HG03066 (cell line): ENCODE measurements around the gene SCAF8.
A peak's percentile ranks its signal among the peaks of the same experiment; 100 is the strongest.
"Not testable (repeated sequence)": the region's sequence is repeated elsewhere in the genome, so short reads cannot be mapped to it uniquely, and the experiment has no call there.

Experiments
- ATAC-seq: cut with Tn5 transposase; IDR thresholded peaks from one replicate; pipeline ENCODE4 v1.9.1; 2021; ENCODE audit warnings: low read depth; ENCODE audit not compliant: unreplicated experiment

The SCAF8 gene

DNA sequence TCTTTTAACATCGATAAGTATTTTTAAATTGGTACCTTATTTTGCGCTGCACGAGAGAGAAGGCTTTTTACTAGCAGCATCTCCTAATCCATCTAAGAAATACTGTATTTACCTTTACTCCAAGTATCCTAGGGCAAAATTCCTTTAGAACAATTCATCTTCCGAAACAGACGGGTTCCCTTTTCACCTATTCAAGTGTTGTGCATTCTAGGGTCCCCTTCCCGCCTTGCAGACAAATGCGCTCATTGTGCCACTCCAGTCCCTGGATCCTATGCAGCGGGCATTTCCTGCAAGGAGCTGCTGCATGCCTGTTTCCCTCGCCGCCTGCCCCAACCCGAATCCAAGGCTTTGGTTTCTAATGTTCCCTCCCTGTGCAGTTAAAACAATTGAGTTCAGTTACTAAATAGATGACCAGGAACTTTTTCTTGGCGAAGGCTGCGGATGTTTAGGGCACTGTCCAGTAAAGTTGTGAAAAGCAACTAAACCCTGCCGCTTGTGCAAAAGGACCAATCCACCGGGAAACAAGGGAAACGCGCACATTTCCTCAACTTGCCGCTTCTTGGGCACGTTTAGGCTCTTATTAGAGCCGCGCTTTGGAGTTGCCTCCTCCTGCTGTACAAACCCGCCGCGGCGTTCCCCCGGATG is 556 bp upstream of the SCAF8 start:
- ATAC-seq: no peak

DNA sequence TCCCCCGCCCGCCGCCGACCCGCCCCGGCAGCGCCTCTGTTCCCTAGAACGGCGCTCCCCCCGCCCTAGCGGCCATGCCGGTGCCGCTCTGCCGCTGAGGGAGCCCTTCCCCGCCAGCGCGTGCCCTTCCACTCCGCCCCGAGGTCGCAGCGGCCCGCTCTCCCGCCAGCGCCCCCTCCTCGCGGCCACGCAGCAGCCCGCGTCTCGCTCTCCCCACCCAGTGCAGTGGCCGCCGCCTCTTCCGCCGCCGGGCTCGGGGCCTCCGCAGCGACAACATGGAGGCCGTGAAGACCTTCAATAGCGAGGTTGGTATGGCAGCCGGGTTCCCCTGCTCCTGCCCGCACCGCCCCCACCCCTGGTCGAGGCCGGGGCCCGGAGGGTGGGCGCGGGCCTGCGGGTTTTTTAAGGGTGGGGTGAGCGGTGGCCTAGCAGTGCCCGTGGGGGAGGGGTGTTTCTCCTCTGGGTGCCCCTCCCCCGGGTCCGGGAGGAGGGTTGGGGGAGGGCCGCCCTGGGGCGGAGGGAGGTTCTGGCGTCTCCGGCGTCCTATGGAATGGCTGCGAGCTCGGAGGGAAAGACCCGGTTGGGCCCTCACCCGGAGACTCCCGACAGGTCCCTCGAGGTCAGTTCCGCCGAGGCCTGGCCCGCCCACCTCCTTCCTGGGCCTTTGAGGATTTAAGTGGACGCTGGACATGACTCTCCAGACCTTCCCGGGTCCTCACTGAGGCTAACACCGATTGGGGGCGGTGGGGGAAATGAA is 588 bp downstream of the SCAF8 start:
- ATAC-seq: peak; percentile 69

DNA sequence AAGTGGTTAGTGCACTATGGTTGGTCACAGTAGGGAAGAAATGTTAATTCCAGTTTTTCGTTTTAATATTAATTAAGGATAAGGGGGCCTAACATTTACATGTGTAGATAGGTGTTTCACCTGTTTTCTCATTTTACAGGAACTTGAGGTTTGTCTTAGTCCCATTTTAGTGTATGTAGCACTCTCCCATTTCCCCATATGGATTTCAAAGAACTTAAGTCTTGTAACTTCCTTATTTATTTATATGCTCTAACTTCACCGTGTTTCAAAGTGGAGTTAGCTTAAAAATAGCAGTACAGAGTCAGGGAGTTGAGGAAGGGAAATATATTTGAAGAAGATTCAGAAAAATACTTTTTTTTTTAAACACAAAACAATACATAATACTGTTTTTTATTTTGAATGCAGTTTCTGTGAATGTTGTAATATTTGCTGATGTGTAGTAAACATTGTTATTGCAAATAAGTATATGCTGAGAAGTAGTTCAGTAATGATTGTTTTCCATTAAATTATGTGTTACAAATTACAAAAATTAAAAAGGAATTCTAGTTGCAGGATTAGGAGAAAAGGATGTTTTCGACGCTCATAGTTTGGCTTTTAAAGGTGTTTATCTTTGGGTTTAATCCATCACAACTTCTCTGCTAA is 3.5 kb downstream of the SCAF8 start:
- ATAC-seq: no peak

DNA sequence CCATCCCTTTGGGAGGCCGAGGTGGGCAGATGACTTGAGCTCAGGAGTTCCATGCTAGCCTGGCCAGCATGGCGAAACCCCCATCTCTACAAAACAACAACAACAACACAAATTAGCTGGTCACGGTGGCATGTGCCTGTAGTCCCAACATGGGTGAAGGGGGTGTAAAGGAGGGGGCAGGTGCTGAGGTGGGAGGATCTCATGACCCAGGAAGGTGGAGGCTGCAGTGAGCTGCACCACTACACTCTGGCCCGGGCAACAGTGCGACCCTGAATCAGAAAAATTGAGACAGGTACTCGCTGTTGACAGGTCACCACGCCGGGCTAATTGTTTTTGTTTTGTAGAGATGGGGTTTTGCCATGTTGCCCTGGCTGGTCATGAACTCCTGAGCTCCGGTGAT is 4.2 kb downstream of the SCAF8 start:
- no peak for ATAC-seq

DNA sequence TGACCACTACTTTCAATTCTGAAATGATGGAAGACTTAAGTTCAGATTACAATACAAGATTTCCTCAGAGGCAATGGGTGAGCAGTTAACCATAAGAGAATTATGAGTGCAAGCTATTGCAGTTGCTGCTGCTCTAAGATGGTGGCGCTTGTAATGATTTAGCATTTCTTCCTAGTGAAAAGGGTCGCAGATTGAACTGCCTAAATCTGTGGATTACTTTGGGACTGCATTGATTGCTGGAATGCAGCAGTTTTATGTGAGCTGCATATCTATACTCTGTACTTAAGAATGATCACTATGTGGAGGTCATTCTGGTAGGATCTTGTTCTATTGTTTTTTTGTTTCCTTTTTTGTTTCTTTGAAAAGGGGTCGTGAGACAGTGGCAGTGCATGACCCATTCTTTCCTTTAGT is 5.3 kb downstream of the SCAF8 start:
- ATAC-seq: no peak

DNA sequence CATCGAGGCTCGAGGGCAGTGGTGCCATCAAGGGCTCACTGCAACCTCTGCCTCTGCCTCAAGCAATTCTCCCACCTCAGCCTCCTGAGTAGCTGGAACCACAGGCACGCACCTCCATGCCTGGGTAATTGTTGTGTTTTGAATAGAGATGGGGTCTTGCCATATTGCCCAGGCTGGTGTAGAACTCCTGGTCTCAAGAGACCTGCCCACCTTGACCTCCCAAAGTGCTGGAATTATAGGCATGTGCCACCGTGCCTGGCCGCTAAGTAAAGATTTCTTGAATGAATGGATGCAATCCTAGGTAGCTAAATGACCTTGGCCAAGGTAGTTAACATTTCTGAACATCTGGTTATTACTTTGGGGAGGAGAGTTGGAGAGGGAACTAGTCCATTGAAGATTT is 7.4 kb downstream of the SCAF8 start:
- ATAC-seq: no peak

DNA sequence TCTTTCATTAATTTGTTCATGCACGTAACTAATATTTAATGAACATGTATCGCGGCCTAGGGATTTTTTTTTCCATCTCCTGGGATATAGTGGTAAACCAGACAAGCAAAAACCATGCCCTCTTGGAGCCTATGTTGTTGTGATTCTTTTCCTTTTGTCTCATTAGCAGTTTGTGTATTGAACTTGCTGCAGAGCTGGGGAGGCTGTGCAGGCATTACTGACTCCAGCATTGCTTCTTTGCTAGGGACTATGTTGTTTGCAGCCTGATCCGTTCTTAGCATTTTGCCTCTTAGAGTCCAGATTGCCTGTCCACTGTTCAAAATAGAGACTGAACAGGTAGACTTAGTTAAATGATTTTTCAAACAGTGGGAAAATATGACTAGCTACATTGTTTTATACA is 9.7 kb downstream of the SCAF8 start:
- ATAC-seq: no peak

DNA sequence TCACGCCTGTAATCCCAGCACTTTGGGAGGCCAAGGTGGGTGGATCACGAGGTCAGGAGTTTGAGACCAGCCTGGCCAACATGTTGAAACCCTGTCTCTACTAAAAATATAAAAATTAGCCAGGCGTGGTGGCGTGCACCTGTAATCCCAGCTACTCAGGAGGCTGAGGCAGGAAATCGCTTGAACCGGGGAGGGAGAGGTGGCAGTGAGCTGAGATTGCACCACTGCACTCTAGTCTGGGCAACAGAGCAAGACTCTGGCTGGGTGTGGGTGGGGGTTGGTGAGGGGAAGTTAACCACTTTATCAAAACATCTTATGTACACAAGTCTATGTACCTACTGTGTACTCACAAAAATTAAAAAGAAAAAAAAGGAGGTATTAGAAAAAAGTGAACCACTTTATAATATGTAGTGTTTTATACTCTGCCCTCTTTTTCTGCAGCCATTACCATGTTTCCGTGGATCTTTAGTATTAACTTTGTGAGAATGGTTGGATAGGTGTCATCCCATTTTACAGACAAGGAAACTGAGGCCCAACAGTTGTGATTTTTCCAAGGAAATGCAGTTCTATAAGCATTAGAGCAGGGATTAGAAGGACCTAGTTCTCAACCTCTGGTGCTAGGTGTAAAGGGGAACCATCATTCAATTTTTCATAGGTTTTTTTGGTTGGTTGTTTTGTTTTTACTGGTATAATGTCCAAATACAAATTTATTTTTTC is 11.0 kb downstream of the SCAF8 start:
- not testable (repeated sequence) for ATAC-seq

DNA sequence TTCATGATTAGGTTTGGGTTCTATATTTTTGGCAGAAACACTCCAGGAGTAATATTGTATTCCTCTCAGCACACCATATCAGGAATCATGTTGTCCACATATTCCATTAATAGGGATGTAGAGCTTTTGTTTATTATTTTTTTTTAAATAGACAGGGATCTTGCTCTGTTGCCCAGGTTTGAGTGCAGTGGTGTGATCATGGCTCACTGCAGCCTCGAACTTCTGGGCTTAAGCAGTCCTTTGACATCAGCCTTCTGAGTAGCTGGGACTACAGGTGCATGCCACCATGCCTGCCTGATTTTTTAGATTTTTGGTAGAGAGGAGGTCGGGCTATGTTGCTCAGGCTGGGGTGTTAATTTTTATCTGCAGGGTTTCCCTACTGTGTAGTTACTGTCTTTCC is 12.0 kb downstream of the SCAF8 start:
- ATAC-seq: no peak

DNA sequence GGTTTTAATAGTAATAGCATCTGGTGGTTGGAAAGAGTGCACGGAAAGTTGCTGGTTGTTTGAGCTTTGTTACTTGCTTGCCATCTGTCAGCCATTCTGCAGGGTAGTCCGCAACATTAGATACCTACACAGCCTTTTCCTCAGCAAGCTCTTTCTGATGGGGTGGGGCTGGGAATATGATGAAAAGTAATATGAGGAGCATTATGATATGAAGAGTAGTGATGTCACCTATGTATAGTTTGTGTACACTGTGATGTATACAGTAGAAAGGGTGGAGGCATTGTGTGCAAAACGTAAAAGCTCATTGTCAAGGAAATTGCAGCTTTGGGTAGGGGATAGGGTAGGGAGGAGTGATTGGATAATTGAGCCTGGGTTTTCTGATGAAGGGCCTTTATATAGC is 16.1 kb downstream of the SCAF8 start:
- ATAC-seq: no peak

DNA sequence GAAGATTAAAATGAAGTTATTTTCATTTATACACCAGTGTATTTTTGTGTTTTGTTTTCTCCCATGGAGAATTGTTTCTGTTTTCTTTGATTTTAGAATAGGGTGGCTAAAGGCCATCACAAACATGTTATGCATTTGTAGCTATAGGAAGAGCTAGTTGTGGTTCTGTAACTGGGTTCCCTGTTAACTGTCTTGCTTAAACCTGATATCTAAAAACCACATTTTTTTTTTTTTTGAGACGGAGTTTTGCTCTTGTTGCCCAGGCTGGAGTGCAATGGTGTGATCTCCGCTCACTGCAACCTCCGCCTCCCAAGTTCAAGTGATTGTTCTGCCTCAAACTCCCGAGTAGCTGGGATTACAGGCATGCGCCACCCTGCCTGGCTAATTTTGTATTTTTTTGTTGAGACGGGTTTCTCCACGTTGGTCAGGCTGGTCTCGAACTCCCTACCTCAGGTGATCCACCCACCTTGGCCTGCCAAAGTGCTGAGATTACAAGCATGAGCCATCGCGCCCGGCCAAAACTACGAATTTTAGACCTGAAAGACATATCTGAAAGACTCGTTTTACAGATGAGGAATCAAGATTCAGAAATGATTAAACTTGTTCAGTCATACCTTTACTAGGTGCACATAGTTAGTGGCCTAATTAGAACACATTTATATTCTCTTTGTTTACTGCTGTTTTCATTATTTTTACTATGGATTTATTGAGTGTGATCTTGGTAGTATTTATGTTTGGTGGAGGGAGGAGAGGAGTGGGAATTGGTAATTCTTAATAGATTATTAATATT is 18.0 kb downstream of the SCAF8 start:
- ATAC-seq: no peak

DNA sequence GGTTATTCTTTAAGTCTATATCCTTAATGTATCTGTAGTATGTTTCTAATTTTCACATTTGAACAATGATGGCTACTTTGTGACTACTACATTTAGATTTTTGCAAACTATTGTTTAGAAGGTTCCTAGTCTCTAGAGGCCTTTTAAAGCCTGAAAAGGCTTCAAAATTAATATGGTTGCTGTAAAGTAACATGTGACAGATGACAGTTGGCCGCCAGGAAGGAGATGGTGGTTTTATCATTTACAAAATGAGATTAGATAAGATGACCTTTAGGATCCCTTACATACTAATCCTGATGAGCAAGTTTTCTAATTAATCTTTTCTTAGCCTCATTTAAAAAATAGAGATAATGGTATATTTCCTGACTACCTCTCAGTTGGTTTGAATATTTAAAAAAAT is 18.8 kb downstream of the SCAF8 start:
- ATAC-seq: no peak

DNA sequence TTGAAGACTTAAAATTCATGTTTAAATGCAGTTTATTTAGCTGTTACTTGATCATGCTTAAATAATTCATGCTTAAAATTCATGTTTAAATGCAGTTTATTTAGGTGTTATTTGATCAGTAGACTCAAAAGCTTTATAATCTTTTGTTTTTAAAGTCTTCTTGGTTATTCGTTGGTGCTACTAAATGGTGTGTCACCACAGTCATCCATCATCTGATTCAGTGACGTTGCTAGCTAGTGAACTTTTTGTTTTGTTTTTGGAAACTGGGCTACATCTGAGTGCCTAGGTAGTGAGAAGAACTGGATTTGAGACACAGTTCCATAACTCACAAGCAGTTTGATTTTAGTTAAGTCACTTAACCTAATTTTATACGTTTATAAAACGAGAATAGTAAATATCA is 20.9 kb downstream of the SCAF8 start:
- ATAC-seq: no peak

DNA sequence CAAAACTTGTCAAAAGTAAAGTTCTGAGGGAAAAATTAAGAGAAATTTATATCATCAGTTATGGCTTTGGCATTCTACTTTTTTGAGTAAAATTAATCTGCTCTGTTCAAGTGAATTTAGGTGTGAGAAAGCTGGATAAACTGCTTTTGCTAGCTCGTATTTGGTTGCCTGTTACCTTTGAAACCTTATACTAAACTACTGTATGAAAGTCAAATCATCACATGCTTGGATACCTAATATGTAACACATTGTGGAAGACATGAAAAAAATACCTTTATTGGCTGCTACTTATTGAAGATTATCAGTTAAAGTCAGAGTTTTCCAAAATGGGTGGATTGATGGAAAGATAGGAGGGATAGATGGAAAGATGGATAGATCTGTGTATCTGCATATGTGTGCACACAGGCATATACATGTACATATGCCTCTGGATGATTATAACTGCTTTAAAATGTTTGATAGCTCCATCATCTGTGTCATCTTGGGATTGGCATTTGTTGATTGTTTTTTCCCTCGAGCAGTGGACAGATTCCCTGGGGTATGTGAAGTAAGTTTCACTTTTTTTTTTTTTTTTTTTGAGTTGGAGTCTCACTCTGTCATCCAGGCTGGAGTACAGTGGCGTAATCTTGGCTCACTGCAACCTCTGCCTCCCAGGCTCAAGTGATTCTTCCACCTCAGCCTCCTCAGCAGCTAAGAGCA is 24.3 kb downstream of the SCAF8 start:
- no peak for ATAC-seq

DNA sequence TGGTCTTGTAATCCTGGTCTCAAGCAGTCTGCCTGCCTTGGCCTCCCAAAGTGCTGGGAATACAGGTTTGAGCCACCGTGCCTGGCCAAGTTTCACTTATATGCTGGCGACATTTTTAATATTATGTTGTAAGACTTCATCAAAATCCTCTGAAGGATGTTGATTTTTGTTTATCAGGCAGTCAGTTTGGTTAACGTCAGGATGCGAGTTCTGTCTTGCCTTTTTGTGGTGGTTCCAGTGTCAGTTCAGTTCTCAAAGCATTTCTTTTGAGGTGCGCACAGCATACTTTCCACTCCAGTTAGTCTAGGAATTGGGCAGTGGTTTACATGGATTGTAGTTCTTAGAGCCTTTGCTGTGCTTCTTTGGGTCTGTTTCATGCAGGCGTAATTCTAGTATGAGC is 24.9 kb downstream of the SCAF8 start:
- ATAC-seq: no peak

DNA sequence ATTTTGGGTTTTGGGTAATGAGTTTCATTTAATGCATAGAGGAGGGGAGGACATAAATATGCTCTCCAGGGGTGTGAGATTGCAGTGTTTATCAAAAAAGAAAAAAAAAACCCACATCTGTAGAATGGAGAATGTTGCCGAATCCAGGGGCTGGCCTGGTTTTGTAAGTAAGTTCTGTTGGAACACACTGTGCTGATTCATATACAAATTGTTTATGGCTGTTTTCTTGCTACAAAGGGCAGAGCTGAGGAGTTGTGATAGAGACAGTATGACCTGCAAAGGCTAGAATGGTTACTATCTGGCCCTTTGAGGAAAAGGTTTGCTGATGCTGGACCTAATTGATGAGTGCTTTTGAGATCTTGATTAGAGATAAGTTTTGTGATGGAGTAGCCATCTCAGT is 30.4 kb downstream of the SCAF8 start:
- no peak for ATAC-seq

DNA sequence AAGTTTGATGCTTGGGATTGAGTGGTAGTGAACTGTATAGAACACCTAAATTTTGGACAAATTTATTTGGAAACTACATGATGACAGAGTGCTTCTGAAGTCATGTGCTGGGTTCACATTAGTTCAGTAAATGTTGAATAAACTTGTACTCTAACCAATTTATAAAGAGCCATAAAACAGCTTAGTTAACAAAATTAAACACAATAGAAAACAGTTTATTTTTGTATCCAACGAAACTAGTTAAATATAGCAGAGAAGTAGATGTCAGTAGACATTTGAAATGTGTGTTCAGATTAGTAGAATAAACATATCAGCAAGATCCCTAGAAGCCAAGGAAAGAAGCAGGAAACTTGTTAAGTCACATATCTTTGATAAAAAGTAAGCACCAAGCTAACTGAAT is 32.1 kb downstream of the SCAF8 start:
- ATAC-seq: no peak

DNA sequence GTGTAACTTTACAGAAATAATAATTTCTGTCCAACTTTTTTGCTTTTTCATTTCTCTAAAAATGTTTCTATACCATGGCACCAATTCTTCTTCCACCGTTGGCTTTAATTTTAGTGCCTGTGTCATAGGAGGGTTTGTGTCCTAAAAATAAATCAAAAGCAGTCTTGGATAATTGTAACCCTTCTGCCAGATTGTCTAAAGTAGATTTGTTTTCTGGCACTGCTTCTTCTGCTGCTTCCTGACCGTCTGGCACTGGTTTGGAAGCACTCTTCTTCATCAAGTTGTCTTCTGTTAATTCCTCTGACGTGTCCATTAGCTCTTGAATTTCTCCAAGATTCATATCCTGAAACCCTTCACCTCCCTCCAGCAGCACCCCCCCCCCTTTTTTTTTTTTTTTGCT is 33.1 kb downstream of the SCAF8 start:
- ATAC-seq: no peak

DNA sequence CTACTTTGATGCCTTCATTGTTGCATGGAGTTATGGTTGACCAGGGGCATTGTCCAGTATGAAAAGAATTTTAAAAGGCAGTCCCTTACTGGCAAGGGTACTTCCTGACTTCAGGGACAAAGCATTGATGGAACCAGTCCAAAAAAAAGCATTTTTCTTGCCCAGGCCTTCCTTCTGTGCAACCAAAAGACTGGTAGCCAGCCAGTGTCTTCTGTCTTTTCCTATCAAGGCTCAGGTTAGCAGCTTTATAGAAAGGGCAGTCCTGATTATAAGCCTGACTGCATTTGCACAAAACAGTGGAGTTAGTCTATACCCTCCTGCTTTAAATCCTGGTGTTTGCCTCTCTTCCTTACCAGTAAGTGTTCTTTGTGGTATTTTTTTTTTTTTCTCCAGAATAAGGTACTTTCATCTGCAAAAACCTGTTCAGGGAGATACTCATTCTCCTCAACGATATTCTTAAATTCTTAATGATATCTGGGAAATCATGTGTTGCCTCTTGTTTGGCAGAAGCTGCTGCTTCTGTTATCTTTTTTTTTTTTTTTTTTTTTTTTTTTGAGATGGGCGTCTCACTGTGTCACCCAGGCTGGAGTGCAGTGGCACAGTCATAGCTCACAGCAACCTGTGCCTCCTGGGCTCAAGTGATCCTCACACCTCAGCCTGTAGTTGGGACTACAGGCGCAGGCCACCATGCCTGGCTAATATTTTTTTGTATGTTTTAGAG is 33.9 kb downstream of the SCAF8 start:
- no peak for ATAC-seq
